Chondrocyte (in vitro differentiated cells): Measurements from ENCODE around the gene AHNAK2. TPM values are rescaled to one million over a fixed set of nuclear protein-coding genes. Genes with fewer than 3 reads are reported as not detected.

ENCODE experiments used
- DNase-seq: peaks from one replicate; pipeline ENCODE4 v3.0.0; 2021; ENCODE audit warnings: mixed read lengths, low spot score
- H3K27ac Mint-ChIP-seq: one replicate; pipeline ENCODE4 v1.8.0; 2021; ENCODE audit warnings: mild to moderate bottlenecking, moderate library complexity, mixed read lengths; ENCODE audit not compliant: unreplicated experiment
- H3K27me3 Mint-ChIP-seq: 2 replicates; pipeline ENCODE4 v1.8.0; 2021; ENCODE audit warnings: low read depth, mixed read lengths
- H3K36me3 Mint-ChIP-seq: 2 replicates; pipeline ENCODE4 v1.8.0; 2021; ENCODE audit warnings: low read depth, mixed read lengths
- H3K4me1 Mint-ChIP-seq: 2 replicates; pipeline ENCODE4 v1.8.0; 2021; ENCODE audit warnings: low read depth, mild to moderate bottlenecking, mixed read lengths
- H3K4me3 Mint-ChIP-seq: one replicate; pipeline ENCODE4 v1.8.0; 2021; ENCODE audit warnings: mild to moderate bottlenecking, moderate library complexity, mixed read lengths; ENCODE audit not compliant: unreplicated experiment
- H3K9me3 Mint-ChIP-seq: 2 replicates; pipeline ENCODE4 v1.8.0; 2021; ENCODE audit warnings: low read depth, mixed read lengths
- CTCF ChIP-seq: fragments of 200-600 bp; sonication (generic); IDR thresholded peaks from 2 replicates; pipeline ENCODE4 v1.5.0; 2021; ENCODE audit warnings: antibody characterized with exemption, mild to moderate bottlenecking, moderate library complexity
- total RNA-seq: library from RNA; stranded (reverse); gene quantifications from 3 replicates; pipeline ENCODE4 v1.2.1, GENCODE V29; 2021

The AHNAK2 gene
- total RNA-seq, 1 donor from 2014 or later = 271 TPM

DNA sequence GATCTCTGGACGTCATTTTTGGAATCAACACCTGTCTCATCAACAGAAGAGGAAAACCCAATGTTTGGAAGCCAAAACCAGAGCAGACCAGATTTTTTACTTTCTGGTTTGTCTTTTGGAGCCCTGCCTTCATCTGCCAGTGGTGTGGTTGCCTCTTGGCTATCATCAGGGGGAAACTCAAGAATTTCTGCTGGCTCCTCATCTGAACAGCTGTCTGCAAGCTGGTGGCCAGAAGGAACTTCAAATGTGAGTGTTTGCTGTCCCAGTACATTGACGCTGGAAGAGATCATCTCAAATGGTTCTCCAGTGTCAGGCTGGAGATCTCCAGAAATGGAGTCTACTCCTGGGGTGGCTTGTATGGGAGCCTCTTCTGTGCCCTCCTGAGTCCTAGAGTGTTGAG, 39.7 kb downstream of the AHNAK2 start:
- H3K36me3 Mint-ChIP-seq = peaks cover 25% of the 10 kb centered on the region
- no peak for TF ChIP-seq CTCF

GRCh38 chr14:104937694-104938365, 40.3 kb downstream of the AHNAK2 start:
- Mint-ChIP-seq H3K36me3 (peaks cover 21% of the 10 kb centered on the region), H3K4me1 (peaks cover 4% of the 10 kb centered on the region), H3K27me3 (no peaks in the 10 kb centered on the region), H3K27ac (no peak overlapping the region), H3K9me3 (no peaks in the 10 kb centered on the region), H3K4me3 (no peak overlapping the region)
- DNase-seq = no peak
- TF ChIP-seq CTCF = no peak

More for the DNA sequence above, 39.7 kb downstream of the AHNAK2 start:
- Mint-ChIP-seq H3K4me1 (peaks cover 4% of the 10 kb centered on the region), H3K27me3 (no peaks in the 10 kb centered on the region), H3K9me3 (no peaks in the 10 kb centered on the region), H3K4me3 (no peak overlapping the region), H3K27ac (no peak overlapping the region)
- no peak for DNase-seq

GRCh38 chr14:104937161-104937560, 41.0 kb downstream of the AHNAK2 start:
- no peak overlapping the region for H3K27ac Mint-ChIP-seq
- no peak for DNase-seq
- no peaks in the 10 kb centered on the region for H3K27me3 Mint-ChIP-seq
- H3K4me3 Mint-ChIP-seq = no peak overlapping the region
- peaks cover 4% of the 10 kb centered on the region for H3K4me1 Mint-ChIP-seq
- no peak for TF ChIP-seq CTCF
- peaks cover 18% of the 10 kb centered on the region for H3K36me3 Mint-ChIP-seq
- H3K9me3 Mint-ChIP-seq = no peaks in the 10 kb centered on the region

DNA sequence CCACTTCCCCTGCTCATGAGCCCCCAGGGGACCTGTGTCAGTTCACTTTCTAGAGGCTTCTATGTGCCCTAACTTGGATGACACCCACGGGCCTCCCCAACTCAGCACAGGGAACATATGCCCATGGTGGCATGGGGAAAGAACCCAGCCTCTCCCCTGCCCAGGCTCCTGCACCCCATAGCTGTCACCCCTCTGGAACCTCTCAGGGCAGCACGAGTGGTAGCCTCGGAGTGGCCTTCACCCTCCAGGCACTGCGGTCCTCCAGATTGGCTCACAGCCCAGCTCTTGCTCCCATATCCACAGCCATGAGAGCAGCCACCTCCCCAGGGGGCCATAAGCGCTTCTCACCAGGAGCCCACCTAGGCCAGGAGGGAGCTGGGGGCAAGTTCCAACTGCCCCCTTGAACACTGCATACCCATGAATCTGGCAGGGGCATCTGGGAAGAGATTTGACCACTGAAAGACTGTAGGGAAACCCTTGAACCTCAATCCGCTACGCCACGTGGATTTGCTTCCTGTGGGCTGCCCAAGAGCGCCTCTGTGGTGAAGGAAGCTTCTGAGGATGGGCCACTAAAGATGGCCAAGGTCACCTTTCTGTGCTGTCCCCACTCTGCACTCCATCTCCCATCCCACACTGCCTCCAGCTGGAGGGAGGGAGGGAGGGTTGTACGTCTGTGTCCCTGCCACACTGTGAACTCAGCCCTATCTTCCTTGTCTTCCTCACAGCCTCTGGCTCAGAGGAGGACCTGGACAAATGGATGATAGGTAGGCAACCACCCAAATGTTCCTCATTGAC, 41.6 kb downstream of the AHNAK2 start:
- Mint-ChIP-seq H3K36me3 (peaks cover 18% of the 10 kb centered on the region), H3K27ac (peak overlapping the region; percentile 36), H3K4me3 (no peak overlapping the region), H3K4me1 (peaks cover 4% of the 10 kb centered on the region), H3K27me3 (no peaks in the 10 kb centered on the region), H3K9me3 (no peaks in the 10 kb centered on the region)
- TF ChIP-seq CTCF = no peak
- peak; percentile 83 for DNase-seq

DNA sequence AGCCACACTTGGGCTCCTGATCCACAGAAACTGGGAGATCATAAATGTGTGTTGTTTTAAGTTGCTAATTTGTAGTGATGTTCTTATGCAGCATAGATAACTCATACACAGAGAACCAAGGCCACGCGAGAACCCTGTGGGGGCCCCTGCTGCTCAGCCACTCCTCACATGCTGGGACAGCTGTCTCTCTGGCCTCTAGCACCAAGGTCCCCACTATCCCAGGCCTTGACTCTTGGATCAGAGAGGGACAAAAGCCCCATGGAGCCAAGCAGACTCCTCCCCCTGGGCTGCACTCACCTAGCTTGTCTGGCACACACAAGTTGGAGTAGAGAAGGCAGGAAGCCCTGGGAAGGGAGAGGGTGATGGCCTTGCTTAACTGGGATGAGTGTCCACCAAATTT, 42.2 kb downstream of the AHNAK2 start:
- TF ChIP-seq CTCF = no peak
- Mint-ChIP-seq H3K4me3 (no peak overlapping the region), H3K27ac (peak overlapping the region; percentile 36), H3K4me1 (peaks cover 4% of the 10 kb centered on the region), H3K9me3 (no peaks in the 10 kb centered on the region), H3K27me3 (no peaks in the 10 kb centered on the region), H3K36me3 (peaks cover 16% of the 10 kb centered on the region)
- no peak for DNase-seq
